Glutamatergic neuron (in vitro differentiated cells): ENCODE measurements around the gene ATP11A. TPM values are rescaled to one million over a fixed set of nuclear protein-coding genes. Genes with fewer than 3 reads are reported as not detected.

Experiments used
- DNase-seq: peaks from one replicate; pipeline ENCODE4 v3.0.0; 2022
- H3K27ac Mint-ChIP-seq: one replicate; pipeline ENCODE4 v1.8.0; 2020; ENCODE audit warnings: mild to moderate bottlenecking, mixed read lengths, inconsistent platforms; ENCODE audit not compliant: unreplicated experiment
- H3K27me3 Mint-ChIP-seq: one replicate; pipeline ENCODE4 v1.8.0; 2020; ENCODE audit warnings: mild to moderate bottlenecking, moderate library complexity, mixed read lengths, inconsistent platforms; ENCODE audit not compliant: unreplicated experiment
- H3K36me3 Mint-ChIP-seq: one replicate; pipeline ENCODE4 v1.8.0; 2020; ENCODE audit warnings: mild to moderate bottlenecking, mixed read lengths, inconsistent platforms; ENCODE audit not compliant: unreplicated experiment
- H3K4me1 Mint-ChIP-seq: one replicate; pipeline ENCODE4 v1.8.0; 2020; ENCODE audit warnings: mild to moderate bottlenecking, low read depth, mixed read lengths, inconsistent platforms; ENCODE audit not compliant: unreplicated experiment
- H3K4me3 Mint-ChIP-seq: one replicate; pipeline ENCODE4 v1.8.0; 2020; ENCODE audit warnings: mild to moderate bottlenecking, mixed read lengths, inconsistent platforms; ENCODE audit not compliant: unreplicated experiment
- H3K9me3 Mint-ChIP-seq: one replicate; pipeline ENCODE4 v1.8.0; 2020; ENCODE audit warnings: mild to moderate bottlenecking, moderate library complexity, mixed read lengths, inconsistent platforms; ENCODE audit not compliant: unreplicated experiment
- CTCF ChIP-seq: fragments of 200-600 bp; sonication (generic); IDR thresholded peaks from one replicate; pipeline ENCODE4 v1.5.0; 2021; ENCODE audit not compliant: partially characterized antibody, unreplicated experiment
- total RNA-seq: library from RNA; stranded (reverse); fragmentation: NEBNext Ultra II Directional; extraction: Animal tissue kit (Norgen Biotek cat#: 25700); gene quantifications from one replicate; pipeline ENCODE4 v1.2.1, GENCODE V29; 2021; ENCODE audit not compliant: unreplicated experiment

Gene ATP11A
- total RNA-seq, 1 donor from 2014 or later, result 127 TPM

GRCh38 chr13:112832811-112833210 is 143.0 kb downstream of the ATP11A start:
- TF ChIP-seq CTCF, result no peak
- DNase-seq, result no peak
- Mint-ChIP-seq H3K27ac (no peak overlapping the region), H3K4me3 (no peak overlapping the region), H3K36me3 (peaks cover 15% of the 10 kb centered on the region), H3K9me3 (peaks cover 5% of the 10 kb centered on the region), H3K27me3 (peaks cover 6% of the 10 kb centered on the region), H3K4me1 (no peaks in the 10 kb centered on the region)

GRCh38 chr13:112833551-112834257 is 143.9 kb downstream of the ATP11A start:
- H3K9me3 Mint-ChIP-seq, result peaks cover 5% of the 10 kb centered on the region
- no peak for DNase-seq
- no peaks in the 10 kb centered on the region for H3K4me1 Mint-ChIP-seq
- peaks cover 6% of the 10 kb centered on the region for H3K27me3 Mint-ChIP-seq
- H3K36me3 Mint-ChIP-seq, result peaks cover 16% of the 10 kb centered on the region
- H3K4me3 Mint-ChIP-seq, result no peak overlapping the region
- no peak for TF ChIP-seq CTCF
- H3K27ac Mint-ChIP-seq, result no peak overlapping the region

- peaks cover 7% of the 10 kb centered on the region for H3K9me3 Mint-ChIP-seq
- TF ChIP-seq CTCF, result no peak
- no peak overlapping the region for H3K27ac Mint-ChIP-seq
- H3K27me3 Mint-ChIP-seq, result peaks cover 7% of the 10 kb centered on the region
- no peaks in the 10 kb centered on the region for H3K4me1 Mint-ChIP-seq
- DNase-seq, result no peak
- no peak overlapping the region for H3K4me3 Mint-ChIP-seq
- H3K36me3 Mint-ChIP-seq, result peaks cover 19% of the 10 kb centered on the region
These were observed 145.5 kb downstream of the ATP11A start for GRCh38 chr13:112835344-112835743.

- no peaks in the 10 kb centered on the region for H3K4me1 Mint-ChIP-seq
- H3K9me3 Mint-ChIP-seq, result peaks cover 7% of the 10 kb centered on the region
- DNase-seq, result no peak
- peaks cover 19% of the 10 kb centered on the region for H3K36me3 Mint-ChIP-seq
- peaks cover 7% of the 10 kb centered on the region for H3K27me3 Mint-ChIP-seq
- TF ChIP-seq CTCF, result no peak
- no peak overlapping the region for H3K27ac Mint-ChIP-seq
- H3K4me3 Mint-ChIP-seq, result no peak overlapping the region
These were observed 146.0 kb downstream of the ATP11A start for GRCh38 chr13:112835796-112836195.

GRCh38 chr13:112836940-112837339 is 147.1 kb downstream of the ATP11A start:
- no peak for TF ChIP-seq CTCF
- DNase-seq, result no peak
- peaks cover 3% of the 10 kb centered on the region for H3K4me1 Mint-ChIP-seq
- no peak overlapping the region for H3K27ac Mint-ChIP-seq
- H3K4me3 Mint-ChIP-seq, result no peak overlapping the region
- peaks cover 11% of the 10 kb centered on the region for H3K9me3 Mint-ChIP-seq
- peaks cover 5% of the 10 kb centered on the region for H3K27me3 Mint-ChIP-seq
- H3K36me3 Mint-ChIP-seq, result peaks cover 13% of the 10 kb centered on the region
